ENCODE data around the gene FFAR2. TPM values are rescaled to one million over a fixed set of nuclear protein-coding genes. Genes with fewer than 3 reads are reported as not detected.
"Not testable (repeated sequence)": the region's sequence is repeated elsewhere in the genome, so short reads cannot be mapped to it uniquely, and the experiment has no call there.

FFAR2 gene
- total RNA-seq, 1 donor from 2014 or later: not detected

- H3K36me3 Mint-ChIP-seq (ENCODE audit: low read depth): no peaks in the 10 kb centered on the region
- H3K4me3 Mint-ChIP-seq: no peak overlapping the region
- TF ChIP-seq CTCF (IDR thresholded peaks at IDR 0.05): no peak
- ATAC-seq (ENCODE audit: low read depth) (no peak), DNase-seq (no peak)
- POLR2A ChIA-PET: interaction anchor here (0.6 to 4.9 kb wide), 3 partner anchors 118 to 194 kb away, joined by 4 to 76 read pairs (median 4); partner anchors contain the start of gene FFAR1
- H3K4me1 Mint-ChIP-seq: peaks cover 34% of the 10 kb centered on the region
- no peak overlapping the region for H3K27ac Mint-ChIP-seq
- CTCF ChIA-PET: interaction anchor here (0.9 to 1.3 kb wide), 4 partner anchors 9 to 117 kb away, joined by 3 to 4 read pairs (median 4); no protein-coding TSS in a partner anchor
- H3K9me3 Mint-ChIP-seq: no peaks in the 10 kb centered on the region
- intact Hi-C loops (cut with micrococcal nuclease): loop anchor here (5.0 to 10.0 kb wide), 2 partner anchors 59 to 401 kb away; no protein-coding TSS in a partner anchor
- H3K27me3 Mint-ChIP-seq: no peaks in the 10 kb centered on the region
These were observed 18.2 kb downstream of the FFAR2 start for GRCh38 chr19:35466259-35466658.

GRCh38 chr19:35468637-35469036 lies 20.6 kb downstream of the FFAR2 start:
- no peak overlapping the region for H3K27ac Mint-ChIP-seq
- CTCF ChIA-PET: interaction anchor here (0.8 to 5.3 kb wide), 20 partner anchors 9 to 314 kb away, joined by 3 to 99 read pairs (median 4); partner anchors contain the start of genes CD22, FFAR1, FFAR3 and FXYD5
- POLR2A ChIA-PET: interaction anchor here (0.6 to 1.7 kb wide), 9 partner anchors 10 to 200 kb away, joined by 3 to 8 read pairs (median 4); partner anchors contain the start of genes FFAR1 and USF2

GRCh38 chr19:35470128-35470527 lies 22.1 kb downstream of the FFAR2 start:
- DNase-seq (no peak), ATAC-seq (ENCODE audit: low read depth) (no peak)
- Mint-ChIP-seq H3K4me1 (peaks cover 7% of the 10 kb centered on the region), H3K36me3 (ENCODE audit: low read depth) (no peaks in the 10 kb centered on the region), H3K27me3 (no peaks in the 10 kb centered on the region), H3K27ac (no peak overlapping the region), H3K4me3 (no peak overlapping the region), H3K9me3 (no peaks in the 10 kb centered on the region)
- ChIA-PET CTCF (interaction anchor here (1.1 to 5.3 kb wide), 9 partner anchors 11 to 223 kb away, joined by 3 to 99 read pairs (median 15); partner anchors contain the start of gene FFAR1), POLR2A (interaction anchor here (1.2 to 1.3 kb wide), 2 partner anchors 118 to 119 kb away, joined by 4 read pairs; no protein-coding TSS in a partner anchor)
- intact Hi-C loops (cut with micrococcal nuclease): no loop called here
- TF ChIP-seq CTCF (IDR thresholded peaks at IDR 0.05): no peak

More at GRCh38 chr19:35468637-35469036, 20.6 kb downstream of the FFAR2 start:
- peak; percentile 51 for DNase-seq
- Mint-ChIP-seq H3K4me3 (no peak overlapping the region), H3K27me3 (no peaks in the 10 kb centered on the region), H3K9me3 (no peaks in the 10 kb centered on the region), H3K4me1 (peaks cover 14% of the 10 kb centered on the region), H3K36me3 (ENCODE audit: low read depth) (no peaks in the 10 kb centered on the region)
- peak; percentile 39 for TF ChIP-seq CTCF (IDR thresholded peaks at IDR 0.05)
- peak; percentile 100 for ATAC-seq (ENCODE audit: low read depth)
- intact Hi-C loops (cut with micrococcal nuclease): loop anchor here (1.0 to 10.0 kb wide), 8 partner anchors 27 to 404 kb away; no protein-coding TSS in a partner anchor

- H3K27me3 Mint-ChIP-seq; H3K4me1 Mint-ChIP-seq; H3K36me3 Mint-ChIP-seq (ENCODE audit: low read depth); H3K9me3 Mint-ChIP-seq; ATAC-seq (ENCODE audit: low read depth); intact Hi-C loops (cut with micrococcal nuclease); DNase-seq; POLR2A ChIA-PET; H3K27ac Mint-ChIP-seq; H3K4me3 Mint-ChIP-seq: not testable (repeated sequence)
- CTCF ChIA-PET: interaction anchor here (1.3 to 5.3 kb wide), 2 partner anchors 117 to 164 kb away, joined by 4 to 99 read pairs; no protein-coding TSS in a partner anchor
These were observed 23.0 kb downstream of the FFAR2 start for GRCh38 chr19:35471075-35471474.

GRCh38 chr19:35471946-35472345 lies 23.9 kb downstream of the FFAR2 start:
- H3K4me1 Mint-ChIP-seq: peaks cover 7% of the 10 kb centered on the region
- ATAC-seq (ENCODE audit: low read depth): no peak
- ChIA-PET CTCF (interaction anchor here (1.3 to 5.3 kb wide), 2 partner anchors 118 to 165 kb away, joined by 4 to 99 read pairs; no protein-coding TSS in a partner anchor), POLR2A (no interaction called here)
- DNase-seq: no peak
- H3K27me3 Mint-ChIP-seq: peaks cover 5% of the 10 kb centered on the region
- no peaks in the 10 kb centered on the region for H3K36me3 Mint-ChIP-seq (ENCODE audit: low read depth)
- no peak overlapping the region for H3K27ac Mint-ChIP-seq
- no peaks in the 10 kb centered on the region for H3K9me3 Mint-ChIP-seq
- intact Hi-C loops (cut with micrococcal nuclease): no loop called here
- H3K4me3 Mint-ChIP-seq: no peak overlapping the region
- no peak for TF ChIP-seq CTCF (IDR thresholded peaks at IDR 0.05)

Data from activated B cell treated with CpG ODN at 0.5 μM for 24 hours (primary cell).